HepG2 (cell line): Measurements from ENCODE around the gene GPR137. TPM values are rescaled to one million over a fixed set of nuclear protein-coding genes. Genes with fewer than 3 reads are reported as not detected.

Experiments used
- ARID4A ChIP-seq: sonication (generic); formaldehyde crosslinking; IDR thresholded peaks from 2 replicates; pipeline ENCODE4 v1.5.0; 2020; ENCODE audit warnings: mild to moderate bottlenecking, missing genetic modification reagents, borderline replicate concordance
- ATF2 ChIP-seq: sonication (generic); formaldehyde crosslinking; IDR thresholded peaks from 2 replicates; pipeline ENCODE4 v1.4.0; 2020; ENCODE audit warnings: missing genetic modification reagents
- CENPX ChIP-seq: sonication (generic); formaldehyde crosslinking; IDR thresholded peaks from 2 replicates; pipeline ENCODE4 v1.9.0; 2021; ENCODE audit warnings: mild to moderate bottlenecking, missing genetic modification reagents, moderate library complexity
- CREBL2 ChIP-seq: sonication (generic); formaldehyde crosslinking; IDR thresholded peaks from 2 replicates; pipeline ENCODE4 v1.8.1; 2023; ENCODE audit warnings: missing genetic modification reagents, mild to moderate bottlenecking, borderline replicate concordance
- GATAD1 ChIP-seq: IDR thresholded peaks from 2 replicates; pipeline ENCODE4 v1.6.1; 2016; ENCODE audit warnings: missing genetic modification reagents, missing compliant biosample characterization
- GPN1 ChIP-seq: sonication (generic); formaldehyde crosslinking; IDR thresholded peaks from 2 replicates; pipeline ENCODE4 v1.5.1; 2020; ENCODE audit warnings: missing genetic modification reagents, borderline replicate concordance
- KAT8 ChIP-seq: IDR thresholded peaks from 2 replicates; pipeline ENCODE4 v1.6.1; 2016; ENCODE audit warnings: missing genetic modification reagents, missing compliant biosample characterization
- MTA1 ChIP-seq: sonication (generic); formaldehyde crosslinking; IDR thresholded peaks from 2 replicates; pipeline ENCODE4 v1.4.0; 2020; ENCODE audit warnings: missing genetic modification reagents, mild to moderate bottlenecking, borderline replicate concordance
- MTF1 ChIP-seq: sonication (generic); formaldehyde crosslinking; IDR thresholded peaks from 2 replicates; pipeline ENCODE4 v1.5.0; 2020; ENCODE audit warnings: missing genetic modification reagents
- MXD4 ChIP-seq: IDR thresholded peaks from 2 replicates; pipeline ENCODE4 v1.6.1; 2016; ENCODE audit warnings: mild to moderate bottlenecking, missing biosample characterization, missing genetic modification reagents
- MXI1 ChIP-seq: IDR thresholded peaks from 3 replicates; pipeline ENCODE4 v1.6.1; 2012; ENCODE audit warnings: low read depth, low read length, inconsistent platforms, borderline replicate concordance
- PCBP1 ChIP-seq: fragments of 200-400 bp; formaldehyde crosslinking; IDR thresholded peaks from 2 replicates; pipeline ENCODE4 v1.6.1; 2017; ENCODE audit warnings: mild to moderate bottlenecking, low read depth, low read length, borderline replicate concordance
- POLR2G ChIP-seq: fragments of 200-400 bp; formaldehyde crosslinking; IDR thresholded peaks from 2 replicates; pipeline ENCODE4 v1.6.1; 2018; ENCODE audit warnings: mild to moderate bottlenecking, low read depth, low read length, moderate library complexity
- TCF7L2 ChIP-seq: IDR thresholded peaks from 2 replicates; pipeline ENCODE4 v1.6.1; 2011; ENCODE audit warnings: mild to moderate bottlenecking, low read depth, low read length, moderate library complexity
- THAP11 ChIP-seq: IDR thresholded peaks from 2 replicates; pipeline ENCODE4 v1.6.1; 2016; ENCODE audit warnings: missing biosample characterization, missing genetic modification reagents
- YY1 ChIP-seq: IDR thresholded peaks from 2 replicates; pipeline ENCODE4 v1.6.1; 2011; ENCODE audit warnings: low read length, low read depth, moderate library complexity, mild to moderate bottlenecking; ENCODE audit not compliant: insufficient read depth, insufficient replicate concordance
- ZEB1 ChIP-seq: IDR thresholded peaks from 2 replicates; pipeline ENCODE4 v1.6.1; 2012; ENCODE audit warnings: mild to moderate bottlenecking, low read depth, inconsistent platforms; ENCODE audit not compliant: insufficient replicate concordance
- ZFP1 ChIP-seq: IDR thresholded peaks from 2 replicates; pipeline ENCODE4 v1.6.1; 2016
- ZFP82 ChIP-seq: sonication (generic); formaldehyde crosslinking; IDR thresholded peaks from 2 replicates; pipeline ENCODE4 v1.5.1; 2020; ENCODE audit warnings: mild to moderate bottlenecking, missing genetic modification reagents, borderline replicate concordance
- ZFYVE20 ChIP-seq: sonication (generic); formaldehyde crosslinking; IDR thresholded peaks from 2 replicates; pipeline ENCODE4 v1.8.0; 2023; ENCODE audit warnings: low read depth, mild to moderate bottlenecking, moderate library complexity, missing genetic modification reagents, borderline replicate concordance
- ZNF350 ChIP-seq: sonication (generic); formaldehyde crosslinking; IDR thresholded peaks from 2 replicates; pipeline ENCODE4 v1.4.0; 2020; ENCODE audit warnings: mild to moderate bottlenecking, low read depth, missing genetic modification reagents, borderline replicate concordance
- ZNF367 ChIP-seq: sonication (generic); formaldehyde crosslinking; IDR thresholded peaks from 2 replicates; pipeline ENCODE4 v1.4.0; 2020; ENCODE audit warnings: missing genetic modification reagents, borderline replicate concordance
- ZNF44 ChIP-seq: sonication (generic); formaldehyde crosslinking; IDR thresholded peaks from 2 replicates; pipeline ENCODE4 v1.5.1; 2020; ENCODE audit warnings: mild to moderate bottlenecking, missing genetic modification reagents
- ZNF562 ChIP-seq: sonication (generic); formaldehyde crosslinking; IDR thresholded peaks from 2 replicates; pipeline ENCODE4 v1.8.0; 2022; ENCODE audit warnings: missing genetic modification reagents, borderline replicate concordance
- ZNF670 ChIP-seq: sonication (generic); formaldehyde crosslinking; IDR thresholded peaks from 2 replicates; pipeline ENCODE4 v1.8.0; 2022; ENCODE audit warnings: mild to moderate bottlenecking, missing genetic modification reagents, borderline replicate concordance
- ZNF678 ChIP-seq: sonication (generic); formaldehyde crosslinking; IDR thresholded peaks from 2 replicates; pipeline ENCODE4 v1.4.0; 2020; ENCODE audit warnings: mild to moderate bottlenecking, missing genetic modification reagents
- ZNF816 ChIP-seq: sonication (generic); formaldehyde crosslinking; IDR thresholded peaks from 2 replicates; pipeline ENCODE4 v1.8.0; 2022; ENCODE audit warnings: missing genetic modification reagents, mild to moderate bottlenecking, borderline replicate concordance
- polyA plus RNA-seq, 8 experiments: library from polyadenylated mRNA; depleted of rRNA in 3 of 8; stranded (reverse) in 7 of 8; unstranded in 1 of 8; fragments of >200 nt; fragmentation: Illumina TruSeq in 4 of 8; extraction: Trizol in 4 of 8; gene quantifications; 2 replicates each; pipeline versions ENCODE4 v1.2.1 to v1.2.3, GENCODE V29; 2011 to 2016; ENCODE audit warnings: low read depth in 4 of 8, missing spikeins in 1 of 8, mixed read lengths in 1 of 8; ENCODE audit not compliant: insufficient read depth in 1 of 8
- total RNA-seq, 5 experiments: library from RNA; depleted of rRNA; stranded (reverse); fragments of >200 nt; fragmentation: Illumina TruSeq; extraction: Trizol; gene quantifications; 2 replicates each; pipeline ENCODE4 v1.2.3, GENCODE V29; 2016; ENCODE audit warnings: low read depth in 1 of 5

GPR137 gene
- total and polyA plus RNA-seq, 2 of the 13 experiments (the other 11 are each of a cell fraction or from before 2014, with no cell fraction given): 8.5 to 13.2 TPM

- TF ChIP-seq MXI1: peak; percentile 81; the same call in 1 of the 3 replicates
- no peak for TF ChIP-seq ZNF816 (CRISPR knock-in tag)
- TF ChIP-seq THAP11 (CRISPR knock-in tag): peak; percentile 73
- TF ChIP-seq ZNF367 (CRISPR knock-in tag): no peak
- TF ChIP-seq CENPX: no peak
- TF ChIP-seq KAT8: peak; percentile 27; the same call in 1 of the 2 replicates
- TF ChIP-seq MTF1 (CRISPR knock-in tag): no peak
- no peak for TF ChIP-seq ZNF678 (CRISPR knock-in tag)
- TF ChIP-seq ZNF670 (CRISPR knock-in tag): no peak
- TF ChIP-seq ZFP1 (CRISPR knock-in tag): no peak
- peak; percentile 93 for TF ChIP-seq ZEB1
- TF ChIP-seq MXD4 (CRISPR knock-in tag): 0 out of 2 replicates have a peak, but pooled peaks have one; percentile 32
- TF ChIP-seq ZFYVE20: no peak
- peak; percentile 76; the same call in 1 of the 2 replicates for TF ChIP-seq MTA1 (CRISPR knock-in tag)
- TF ChIP-seq ZFP82: no peak
- TF ChIP-seq PCBP1: no peak
- no peak for TF ChIP-seq GPN1 (CRISPR knock-in tag)
- peak; percentile 83; the same call in 1 of the 2 replicates for TF ChIP-seq ARID4A (CRISPR knock-in tag)
- peak; percentile 52 for TF ChIP-seq GATAD1 (CRISPR knock-in tag)
- TF ChIP-seq ZNF562 (CRISPR knock-in tag): no peak
- no peak for TF ChIP-seq POLR2G
- peak; percentile 25; the same call in 1 of the 2 replicates for TF ChIP-seq ATF2 (CRISPR knock-in tag)
- no peak for TF ChIP-seq YY1
- no peak for TF ChIP-seq ZNF44 (CRISPR knock-in tag)
- peak; percentile 62; the same call in 1 of the 2 replicates for TF ChIP-seq ZNF350 (CRISPR knock-in tag)
- TF ChIP-seq TCF7L2: no peak
- TF ChIP-seq CREBL2 (CRISPR knock-in tag): no peak
Measured at GRCh38 chr11:64237484-64237951, 48.1 kb upstream of the GPR137 start (continued).
